SK-N-MC (cell line): ENCODE measurements around the gene LRRC9.

ENCODE experiments used
- EZH2 ChIP-seq: fragments of 200-600 bp; sonication (generic); IDR thresholded peaks from one replicate; pipeline ENCODE4 v1.6.1; 2017; ENCODE audit warnings: antibody characterized with exemption
- POLR2AphosphoS5 ChIP-seq: IDR thresholded peaks from 2 replicates; pipeline ENCODE4 v1.6.1; 2012; ENCODE audit warnings: mild to moderate bottlenecking, low read depth, low read length, borderline replicate concordance

DNA sequence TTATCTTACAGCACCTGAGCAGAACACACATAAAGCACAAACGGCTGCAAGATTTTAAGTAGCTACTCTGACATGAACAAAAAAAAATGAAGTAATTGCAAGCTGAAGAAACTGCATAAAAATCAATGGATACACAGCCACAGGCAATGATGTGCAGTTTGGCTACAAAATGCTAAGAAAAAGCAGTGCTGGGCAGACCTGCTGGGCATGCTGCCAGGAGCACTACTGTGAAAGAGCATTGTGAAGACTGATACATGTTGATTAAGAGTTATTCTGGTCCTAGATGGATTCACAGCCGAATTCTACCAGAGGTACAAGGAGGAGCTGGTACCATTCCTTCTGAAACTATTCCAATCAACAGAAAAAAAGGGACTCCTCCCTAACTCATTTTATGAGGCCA is 29.3 kb upstream of the LRRC9 start:
- TF ChIP-seq POLR2AphosphoS5 (no peak), EZH2 (no peak)
